Neural progenitor cell (in vitro differentiated cells): Measurements from ENCODE around the gene TEDC1. TPM values are rescaled to one million over a fixed set of nuclear protein-coding genes. Genes with fewer than 3 reads are reported as not detected.

Source experiments
- DNase-seq: peaks from one replicate; pipeline ENCODE4 v3.0.0-alpha.2; 2016; ENCODE audit warnings: low spot score
- H2AFZ ChIP-seq: fragments of 200-600 bp; sonication (generic); replicated peaks from 2 replicates; pipeline ENCODE4 v1.6.1; 2016; ENCODE audit warnings: antibody characterized with exemption
- H3F3A ChIP-seq: fragments of 200-600 bp; sonication (generic); 2 replicates; pipeline ENCODE4 v1.6.1; 2016; ENCODE audit warnings: antibody characterized with exemption, low read depth
- H3K27ac ChIP-seq: fragments of 200-600 bp; sonication (generic); 2 replicates; pipeline ENCODE4 v1.5.1; 2016; ENCODE audit warnings: mild to moderate bottlenecking
- H3K27me3 ChIP-seq: fragments of 200-600 bp; sonication (generic); 2 replicates; pipeline ENCODE4 v1.6.1; 2016; ENCODE audit warnings: mild to moderate bottlenecking, moderate library complexity
- H3K36me3 ChIP-seq: fragments of 200-600 bp; sonication (generic); 2 replicates; pipeline ENCODE4 v1.5.1; 2016
- H3K4me1 ChIP-seq: fragments of 200-600 bp; sonication (generic); 2 replicates; pipeline ENCODE4 v1.6.1; 2016; ENCODE audit warnings: mixed run types
- H3K4me2 ChIP-seq: fragments of 200-600 bp; sonication (generic); 2 replicates; pipeline ENCODE4 v1.6.1; 2016
- H3K4me3 ChIP-seq: fragments of 200-600 bp; sonication (generic); 2 replicates; pipeline ENCODE4 v1.5.1; 2016
- H3K79me2 ChIP-seq: fragments of 200-600 bp; sonication (generic); 2 replicates; pipeline ENCODE4 v1.6.1; 2016; ENCODE audit warnings: low read depth
- H3K9ac ChIP-seq: fragments of 200-600 bp; sonication (generic); 2 replicates; pipeline ENCODE4 v1.6.1; 2016
- H3K9me3 ChIP-seq: fragments of 200-600 bp; sonication (generic); 2 replicates; pipeline ENCODE4 v1.5.1; 2016; ENCODE audit warnings: low read depth
- H4K20me1 ChIP-seq: fragments of 200-600 bp; sonication (generic); 2 replicates; pipeline ENCODE4 v1.6.1; 2016; ENCODE audit warnings: low read depth
- H3K27ac Mint-ChIP-seq: 3 replicates; pipeline ENCODE4 v1.8.0; 2021; ENCODE audit warnings: mixed read lengths
- H3K27me3 Mint-ChIP-seq: 2 replicates; pipeline ENCODE4 v1.8.0; 2022; ENCODE audit warnings: low read depth, mild to moderate bottlenecking, inconsistent platforms, moderate library complexity, mixed read lengths; ENCODE audit not compliant: insufficient read depth
- H3K36me3 Mint-ChIP-seq: 3 replicates; pipeline ENCODE4 v1.8.0; 2021; ENCODE audit warnings: mixed read lengths
- H3K4me1 Mint-ChIP-seq: 3 replicates; pipeline ENCODE4 v1.8.0; 2021; ENCODE audit warnings: mixed read lengths
- H3K4me3 Mint-ChIP-seq: 3 replicates; pipeline ENCODE4 v1.8.0; 2021; ENCODE audit warnings: mild to moderate bottlenecking, moderate library complexity, mixed read lengths
- H3K9me3 Mint-ChIP-seq: 3 replicates; pipeline ENCODE4 v1.8.0; 2020; ENCODE audit warnings: mixed read lengths
- CTCF ChIP-seq: fragments of 200-600 bp; sonication (generic); IDR thresholded peaks from 2 replicates; pipeline ENCODE4 v1.5.1; 2017; ENCODE audit warnings: antibody characterized with exemption, mild to moderate bottlenecking
- EZH2 ChIP-seq: fragments of 200-600 bp; sonication (generic); IDR thresholded peaks from 2 replicates; pipeline ENCODE4 v1.6.1; 2017; ENCODE audit warnings: antibody characterized with exemption, mild to moderate bottlenecking, moderate library complexity
- EZH2phosphoT487 ChIP-seq: fragments of 200-600 bp; sonication (generic); IDR thresholded peaks from 2 replicates; pipeline ENCODE4 v1.6.1; 2017; ENCODE audit warnings: antibody characterized with exemption
- total RNA-seq: library from RNA; depleted of rRNA; stranded (reverse); fragments of >200 nt; gene quantifications from 2 replicates; pipeline ENCODE4 v1.2.3, GENCODE V29; 2015; ENCODE audit warnings: low replicate concordance

TEDC1 gene
- total RNA-seq, 1 donor from 2014 or later, result 3.6 TPM

GRCh38 chr14:105473677-105474482 lies 17.2 kb upstream of the TEDC1 start:
- peaks cover 40% of the 10 kb centered on the region for H3K4me1 ChIP-seq
- H3K36me3 ChIP-seq, result no peaks in the 10 kb centered on the region
- Mint-ChIP-seq H3K4me1 (peaks cover 24% of the 10 kb centered on the region), H3K4me3 (peak overlapping the region; percentile 72), H3K9me3 (no peaks in the 10 kb centered on the region), H3K36me3 (no peaks in the 10 kb centered on the region), H3K27ac (no peak overlapping the region), H3K27me3 (peaks cover 6% of the 10 kb centered on the region)
- peaks cover 43% of the 10 kb centered on the region for H3K27me3 ChIP-seq
- no peak overlapping the region for H3K9ac ChIP-seq
- peaks cover 31% of the 10 kb centered on the region for H3F3A ChIP-seq
- H2AFZ ChIP-seq, result no peak overlapping the region
- H3K27ac ChIP-seq, result no peak overlapping the region
- H3K4me2 ChIP-seq, result peak overlapping the region; percentile 73
- no peaks in the 10 kb centered on the region for H3K79me2 ChIP-seq
- H4K20me1 ChIP-seq, result peaks cover 65% of the 10 kb centered on the region
- TF ChIP-seq EZH2phosphoT487 (no peak), CTCF (no peak), EZH2 (no peak)
- H3K9me3 ChIP-seq, result no peaks in the 10 kb centered on the region
- peak; percentile 98 for DNase-seq
- peak overlapping the region; percentile 78 for H3K4me3 ChIP-seq

GRCh38 chr14:105474483-105475268 lies 16.4 kb upstream of the TEDC1 start, which contains the start of gene CRIP2:
TSS of gene CRIP2 (plus strand) at chr14:105474821. CDS start at chr14:105474863, 42 bp downstream.
- H3K9ac ChIP-seq, result no peak within 1 kb of the TSS
- DNase-seq, result peak; percentile 81
- H3K27ac ChIP-seq, result no peak within 1 kb of the TSS

More at GRCh38 chr14:105474483-105475268, 16.4 kb upstream of the TEDC1 start, which contains the start of gene CRIP2:
- Histone ChIP-seq H4K20me1 (peaks cover 67% of the 10 kb centered on the region), H3K4me2 (peak within 1 kb of the TSS; percentile 98), H2AFZ (peak within 1 kb of the TSS; percentile 76), H3K4me3 (peak within 1 kb of the TSS; percentile 78), H3K4me1 (peaks cover 45% of the 10 kb centered on the region), H3K36me3 (no peaks in the 10 kb centered on the region), H3K27me3 (peaks cover 51% of the 10 kb centered on the region), H3F3A (peaks cover 35% of the 10 kb centered on the region), H3K79me2 (no peaks in the 10 kb centered on the region), H3K9me3 (no peaks in the 10 kb centered on the region)
- Mint-ChIP-seq H3K27me3 (peaks cover 6% of the 10 kb centered on the region), H3K36me3 (no peaks in the 10 kb centered on the region), H3K9me3 (no peaks in the 10 kb centered on the region), H3K27ac (no peak within 1 kb of the TSS), H3K4me1 (peaks cover 25% of the 10 kb centered on the region), H3K4me3 (peak within 1 kb of the TSS; percentile 83)
- TF ChIP-seq CTCF (no peak), EZH2 (no peak), EZH2phosphoT487 (peak; percentile 60)
